Stomach (tissue), 4 donors: ENCODE data around the gene MBIP.

Experiments
- EP300 ChIP-seq: sonication (generic); formaldehyde crosslinking; IDR thresholded peaks from one replicate; pipeline ENCODE4 v1.6.1; 2017; ENCODE audit warnings: antibody characterized with exemption
- POLR2A ChIP-seq, 4 donors: fragments of 450-650 bp; IDR thresholded peaks; one replicate each; pipeline ENCODE4 v1.6.1; 2016; ENCODE audit warnings: antibody characterized with exemption in 4 of 4, control low read depth in 2 of 4, mild to moderate bottlenecking in 1 of 4, moderate library complexity in 1 of 4
- POLR2AphosphoS5 ChIP-seq, 3 donors: sonication (generic); formaldehyde crosslinking; IDR thresholded peaks; one replicate each; pipeline ENCODE4 v1.6.1; 2016; ENCODE audit warnings: antibody characterized with exemption in 3 of 3
- TF ChIP-seq, protein P1 (sequence below), 7 experiments: fragments of 450-650 bp in 4 of 7; fragments of 200-600 bp in 3 of 7; sonication (generic) in 3 of 7; IDR thresholded peaks; one replicate each; pipeline ENCODE4 v1.5.1; 2016 to 2019; ENCODE audit warnings: antibody characterized with exemption in 7 of 7, control low read depth in 2 of 7, mild to moderate bottlenecking in 1 of 7

GRCh38 chr14:36361210-36361853, 40.9 kb upstream of the MBIP start:
- TF ChIP-seq, protein P1, sequence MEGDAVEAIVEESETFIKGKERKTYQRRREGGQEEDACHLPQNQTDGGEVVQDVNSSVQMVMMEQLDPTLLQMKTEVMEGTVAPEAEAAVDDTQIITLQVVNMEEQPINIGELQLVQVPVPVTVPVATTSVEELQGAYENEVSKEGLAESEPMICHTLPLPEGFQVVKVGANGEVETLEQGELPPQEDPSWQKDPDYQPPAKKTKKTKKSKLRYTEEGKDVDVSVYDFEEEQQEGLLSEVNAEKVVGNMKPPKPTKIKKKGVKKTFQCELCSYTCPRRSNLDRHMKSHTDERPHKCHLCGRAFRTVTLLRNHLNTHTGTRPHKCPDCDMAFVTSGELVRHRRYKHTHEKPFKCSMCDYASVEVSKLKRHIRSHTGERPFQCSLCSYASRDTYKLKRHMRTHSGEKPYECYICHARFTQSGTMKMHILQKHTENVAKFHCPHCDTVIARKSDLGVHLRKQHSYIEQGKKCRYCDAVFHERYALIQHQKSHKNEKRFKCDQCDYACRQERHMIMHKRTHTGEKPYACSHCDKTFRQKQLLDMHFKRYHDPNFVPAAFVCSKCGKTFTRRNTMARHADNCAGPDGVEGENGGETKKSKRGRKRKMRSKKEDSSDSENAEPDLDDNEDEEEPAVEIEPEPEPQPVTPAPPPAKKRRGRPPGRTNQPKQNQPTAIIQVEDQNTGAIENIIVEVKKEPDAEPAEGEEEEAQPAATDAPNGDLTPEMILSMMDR (IDR thresholded peaks at IDR 0.05) = no peak
- TF ChIP-seq POLR2A (IDR thresholded peaks at IDR 0.05) = no peak
- TF ChIP-seq EP300 = no peak
- TF ChIP-seq POLR2AphosphoS5 (IDR thresholded peaks at IDR 0.05) = no peak
